Left ventricle myocardium superior (tissue), 1 donor: ENCODE results near the gene RGS8. TPM values are rescaled to one million over a fixed set of nuclear protein-coding genes. Genes with fewer than 3 reads are reported as not detected.

ENCODE experiments used
- ATAC-seq: fragments of 200-7000 bp; cut with Tn5 transposase; one replicate; pipeline ENCODE4 v1.9.1; 2020; ENCODE audit warnings: mild to moderate bottlenecking, moderate library complexity
- DNase-seq: peaks from one replicate; pipeline ENCODE4 v3.0.0-alpha.2; 2020
- intact Hi-C: fragments of 100-400 bp; cut with micrococcal nuclease; formaldehyde crosslinking; loops from one replicate; pipeline ENCODE4 v1.11.0; 2022
- total RNA-seq: library from RNA; stranded (reverse); fragmentation: NEBNext Ultra II Directional; extraction: Animal tissue kit (Norgen Biotek cat#: 25700); gene quantifications from one replicate; pipeline ENCODE4 v1.2.1, GENCODE V29; 2021
- donor health status: DM: no; HTN: yes; CAD: no; lungs with severe emphysema.

RGS8 gene
- total RNA-seq, 1 donor from 2014 or later, result not detected

- no peak for DNase-seq
- intact Hi-C loops, result no loop called here
- no peak for ATAC-seq
These were observed 33.6 kb downstream of the RGS8 start for GRCh38 chr1:182650678-182651338.

- intact Hi-C loops, result no loop called here
- ATAC-seq, result no peak
- no peak for DNase-seq
These were observed 35.3 kb downstream of the RGS8 start for GRCh38 chr1:182649041-182649440.

DNA sequence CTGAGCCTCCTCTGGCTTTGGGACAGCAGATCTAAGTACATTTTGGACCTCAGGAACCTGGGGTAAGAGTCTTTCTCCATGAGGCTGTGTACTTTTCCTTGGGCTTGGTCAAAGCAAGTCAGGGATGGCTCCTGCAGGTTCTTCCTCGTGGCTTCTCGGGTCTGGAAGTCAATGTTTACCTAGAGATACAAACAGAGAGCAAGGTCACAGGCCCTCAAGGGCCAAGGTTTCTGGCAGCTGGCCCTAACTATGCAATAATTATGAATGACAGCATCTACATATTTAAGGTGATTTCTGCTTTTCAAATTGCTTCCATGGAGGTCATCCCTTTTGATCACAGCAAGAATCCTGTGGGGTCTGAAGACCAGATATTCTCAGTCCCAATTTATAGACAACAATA lies 37.6 kb downstream of the RGS8 start:
- DNase-seq (no peak), ATAC-seq (no peak)
- intact Hi-C loops, result no loop called here

DNA sequence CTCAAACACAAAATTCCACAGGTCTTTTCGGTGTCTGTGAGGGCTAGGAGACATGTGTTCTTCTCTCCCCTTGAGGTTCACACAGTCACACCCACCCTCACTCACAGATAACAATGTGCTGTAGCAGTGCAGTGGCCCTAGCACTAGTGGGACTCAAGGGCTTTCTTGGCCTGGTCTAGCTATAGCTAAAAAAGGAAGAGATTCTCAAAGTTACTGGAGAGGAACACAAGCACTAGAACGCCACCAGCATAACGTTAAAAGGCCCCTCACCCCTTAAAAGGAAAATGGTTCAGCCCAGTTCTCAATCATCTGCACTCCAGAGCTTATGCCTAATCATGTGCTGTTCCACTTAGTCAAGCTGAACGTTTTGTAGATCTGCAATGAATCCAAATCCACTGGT lies 39.5 kb downstream of the RGS8 start:
- DNase-seq, result no peak
- intact Hi-C loops, result no loop called here
- no peak for ATAC-seq

DNA sequence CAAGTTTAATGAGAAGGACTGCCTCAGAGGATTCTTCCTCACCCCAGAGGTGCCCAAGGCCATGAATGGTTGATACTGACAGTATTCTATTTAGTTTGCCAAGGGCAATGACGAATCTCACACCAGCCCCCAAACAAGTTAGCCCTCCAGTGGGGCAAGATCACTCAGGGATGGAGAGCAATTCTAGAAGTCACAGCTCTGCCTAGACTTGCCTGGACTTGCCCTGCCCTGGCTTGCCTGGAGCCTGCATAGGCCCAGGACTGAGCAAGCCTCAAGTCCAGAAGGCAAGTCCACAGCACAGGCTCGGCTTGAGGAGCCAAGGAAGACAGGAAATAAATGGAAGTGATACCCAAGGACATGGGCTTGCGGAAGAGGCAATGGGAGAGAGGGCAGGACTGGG lies 40.7 kb downstream of the RGS8 start:
- ATAC-seq, result no peak
- no peak for DNase-seq
- intact Hi-C loops, result no loop called here

DNA sequence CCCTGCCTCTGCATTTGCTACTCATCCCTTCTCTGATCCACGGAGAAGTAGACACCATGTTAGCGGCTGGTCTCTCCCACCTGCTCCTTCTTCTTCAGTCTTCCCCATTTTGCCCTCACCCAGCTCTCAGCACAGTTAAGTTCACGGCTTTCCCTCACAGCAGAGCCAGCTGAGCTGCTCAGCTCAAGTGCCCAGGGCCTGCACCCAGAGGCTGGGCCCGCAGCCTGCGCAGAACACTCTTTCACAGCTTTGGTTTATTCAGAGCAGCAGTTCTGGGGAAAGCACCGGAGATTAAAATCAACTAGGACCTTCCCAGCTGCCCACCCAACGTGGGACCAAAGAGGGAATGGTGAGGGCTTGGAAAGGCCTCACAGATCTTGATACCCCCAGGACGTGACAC lies 41.9 kb downstream of the RGS8 start:
- intact Hi-C loops, result no loop called here
- no peak for ATAC-seq
- no peak for DNase-seq

DNA sequence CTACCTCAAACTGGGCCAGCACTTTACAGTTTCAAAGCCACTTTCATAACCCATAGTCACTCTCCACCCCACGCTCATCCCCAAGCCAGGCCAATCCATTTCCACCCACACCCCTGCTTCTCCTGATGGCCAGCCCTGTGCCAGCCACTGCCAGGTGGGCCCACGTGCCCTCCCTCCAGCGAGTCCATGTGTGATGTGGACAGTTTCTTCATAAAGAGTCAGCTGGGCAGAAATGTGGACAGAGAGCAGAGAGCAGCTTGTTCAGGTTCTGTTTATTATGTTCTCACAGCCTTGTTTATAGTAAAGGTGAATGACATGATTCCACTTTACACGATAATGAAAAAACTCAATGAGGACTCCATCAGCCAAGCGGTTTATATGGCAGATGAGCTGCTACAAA lies 42.8 kb downstream of the RGS8 start:
- ATAC-seq (no peak), DNase-seq (no peak)
- intact Hi-C loops, result no loop called here

- no peak for DNase-seq
- intact Hi-C loops, result no loop called here
- no peak for ATAC-seq
These were observed 45.1 kb downstream of the RGS8 start for GRCh38 chr1:182639330-182639729.

DNA sequence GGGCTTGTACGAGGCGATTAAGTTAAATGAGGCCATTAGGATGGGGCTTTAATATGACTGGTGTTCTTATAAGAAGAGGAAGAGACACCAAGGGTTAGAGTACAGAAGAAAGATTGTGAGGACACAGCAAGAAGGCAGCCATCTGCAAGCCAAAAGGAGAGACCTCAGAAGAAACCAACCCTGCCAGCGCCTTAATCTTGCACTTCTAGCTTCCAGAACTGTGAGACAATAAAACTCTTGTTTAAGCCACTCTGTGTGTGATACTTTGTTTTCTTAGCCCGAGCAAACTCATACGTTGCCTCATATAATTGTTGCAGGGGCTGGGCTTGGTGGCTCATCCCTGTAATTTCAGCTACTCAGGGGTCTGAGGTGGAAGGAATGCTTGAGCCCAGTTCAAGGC lies 46.6 kb downstream of the RGS8 start:
- ATAC-seq (no peak), DNase-seq (no peak)

GRCh38 chr1:182635871-182636270 lies 48.5 kb downstream of the RGS8 start:
- ATAC-seq (no peak), DNase-seq (no peak)
- intact Hi-C loops, result no loop called here

More for the DNA sequence above, 46.6 kb downstream of the RGS8 start:
- intact Hi-C loops, result no loop called here

Other genes starting within 250 kb of the RGS8 start
- not detected for gene RGSL1, start 234.4 kb downstream of the RGS8 start, total RNA-seq
- gene RNASEL, start 95.3 kb downstream of the RGS8 start, total RNA-seq, result 2.7 TPM
- 1.1 TPM for gene RGS16, start 80.2 kb downstream of the RGS8 start, total RNA-seq
- 3.9 TPM for gene NPL, start 105.2 kb upstream of the RGS8 start, total RNA-seq
- 65.2 TPM for gene DHX9, start 154.8 kb upstream of the RGS8 start, total RNA-seq